Activated effector memory CD4-positive, alpha-beta T cell treated with Interleukin-2 at 50 U/mL for 16 hours (primary cell): ENCODE data around the gene B3GAT1.
"Not testable (repeated sequence)": the region's sequence is repeated elsewhere in the genome, so short reads cannot be mapped to it uniquely, and the experiment has no call there.

Experiments
- DNase-seq: peaks from one replicate; pipeline ENCODE4 v3.0.0-alpha.2; 2020

The B3GAT1 gene

DNA sequence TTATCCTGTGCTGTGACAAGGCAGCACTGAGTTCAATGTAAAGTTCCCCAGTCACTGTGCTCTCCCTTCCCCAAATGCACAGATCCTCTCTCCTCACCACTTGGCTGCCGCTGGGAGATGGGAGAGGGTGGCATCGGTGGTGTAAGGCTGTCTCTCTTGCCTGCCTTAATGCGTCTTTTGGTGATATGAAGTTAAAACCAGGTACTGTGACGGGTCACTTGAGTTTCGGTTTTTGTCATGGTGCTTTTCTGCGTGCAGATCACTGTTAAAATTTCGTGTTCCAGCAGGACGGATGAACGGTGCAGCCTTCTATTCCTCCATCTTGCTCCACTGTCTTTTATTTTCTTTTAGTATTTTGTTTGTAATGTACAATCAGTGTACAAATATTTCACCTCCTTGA, 61.7 kb downstream of the B3GAT1 start:
- DNase-seq = no peak

GRCh38 chr11:134349802-134350355, 62.2 kb downstream of the B3GAT1 start:
- no peak for DNase-seq

- DNase-seq = no peak
Observed at GRCh38 chr11:134349109-134349801, 62.8 kb downstream of the B3GAT1 start.

DNA sequence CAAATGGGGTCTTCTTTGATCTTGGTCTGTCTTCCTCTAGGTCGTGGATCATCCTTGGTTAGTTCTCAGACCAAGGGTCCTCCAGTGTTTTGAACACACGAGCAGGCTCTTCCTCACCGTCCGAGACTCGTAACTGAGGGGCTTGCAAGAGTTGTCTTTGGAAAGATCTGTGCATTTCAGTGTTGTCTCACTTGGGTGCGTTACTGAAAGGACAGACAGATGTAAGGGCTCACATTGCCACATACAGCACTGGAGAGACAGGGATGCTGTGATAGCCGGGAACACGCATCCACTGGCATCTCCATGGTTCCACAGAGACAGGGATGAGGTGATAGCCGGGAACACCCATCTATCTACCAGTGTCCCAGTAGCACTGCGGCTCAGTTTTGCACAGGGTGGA, 64.6 kb downstream of the B3GAT1 start:
- no peak for DNase-seq

DNA sequence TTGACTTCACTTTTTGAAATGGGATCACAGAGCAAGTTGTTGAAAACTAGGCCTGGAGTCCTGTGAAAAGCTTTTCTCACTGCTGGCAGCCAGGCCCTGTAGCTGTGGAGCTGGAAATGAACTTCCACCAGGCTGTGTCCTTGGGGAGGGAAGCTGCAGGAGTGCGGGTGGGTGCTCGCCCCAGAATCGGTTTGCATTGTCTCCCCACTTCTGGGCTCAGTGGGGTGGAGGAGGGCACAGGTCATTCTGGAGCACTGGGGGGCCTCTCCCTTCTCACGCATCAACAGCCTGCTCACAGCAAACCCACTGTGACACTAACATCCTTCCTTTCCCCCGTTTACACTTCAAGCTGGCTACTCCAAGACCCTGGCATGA, 65.1 kb downstream of the B3GAT1 start:
- no peak for DNase-seq

- no peak for DNase-seq
Observed at GRCh38 chr11:134346101-134346975, 65.7 kb downstream of the B3GAT1 start.

DNA sequence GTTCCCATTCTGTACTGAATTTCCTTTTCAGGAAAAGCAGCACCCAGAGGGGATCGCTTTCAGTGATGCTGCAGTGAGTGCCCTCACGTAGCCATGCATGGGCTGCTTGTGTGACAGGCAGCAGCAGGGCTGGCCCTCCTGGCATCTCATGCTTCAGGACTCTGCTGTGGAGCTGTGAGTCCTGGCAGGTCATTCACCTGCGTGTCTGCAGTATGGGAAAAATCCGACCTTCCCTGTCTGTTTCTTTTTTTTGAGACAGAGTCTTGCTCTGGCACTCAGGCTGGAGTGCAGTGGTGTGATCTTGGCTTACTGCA, 66.8 kb downstream of the B3GAT1 start:
- no peak for DNase-seq

- DNase-seq = not testable (repeated sequence)
Observed at GRCh38 chr11:134344497-134345236, 67.4 kb downstream of the B3GAT1 start.

DNA sequence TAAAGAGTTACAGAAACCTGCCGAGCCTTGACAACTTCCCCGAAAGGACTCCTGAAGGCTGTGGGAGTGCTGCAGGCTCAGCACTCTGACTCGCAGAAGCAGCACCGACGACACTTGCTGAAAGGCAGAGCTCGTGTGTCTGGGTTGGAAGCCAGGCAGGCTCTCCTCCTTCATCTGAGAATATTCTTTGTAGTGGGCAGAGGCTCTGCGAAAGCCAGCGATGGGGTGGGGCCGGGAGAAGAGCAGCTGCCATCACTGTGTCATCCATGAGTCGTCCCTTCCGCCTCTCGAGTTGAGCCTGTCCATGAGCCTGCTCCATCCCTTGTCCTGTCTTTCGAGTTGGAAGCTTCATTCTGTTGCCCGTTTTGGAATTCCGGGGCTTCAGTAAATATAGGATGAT, 68.4 kb downstream of the B3GAT1 start:
- no peak for DNase-seq

- no peak for DNase-seq
Observed at GRCh38 chr11:134342572-134343340, 69.3 kb downstream of the B3GAT1 start.

DNA sequence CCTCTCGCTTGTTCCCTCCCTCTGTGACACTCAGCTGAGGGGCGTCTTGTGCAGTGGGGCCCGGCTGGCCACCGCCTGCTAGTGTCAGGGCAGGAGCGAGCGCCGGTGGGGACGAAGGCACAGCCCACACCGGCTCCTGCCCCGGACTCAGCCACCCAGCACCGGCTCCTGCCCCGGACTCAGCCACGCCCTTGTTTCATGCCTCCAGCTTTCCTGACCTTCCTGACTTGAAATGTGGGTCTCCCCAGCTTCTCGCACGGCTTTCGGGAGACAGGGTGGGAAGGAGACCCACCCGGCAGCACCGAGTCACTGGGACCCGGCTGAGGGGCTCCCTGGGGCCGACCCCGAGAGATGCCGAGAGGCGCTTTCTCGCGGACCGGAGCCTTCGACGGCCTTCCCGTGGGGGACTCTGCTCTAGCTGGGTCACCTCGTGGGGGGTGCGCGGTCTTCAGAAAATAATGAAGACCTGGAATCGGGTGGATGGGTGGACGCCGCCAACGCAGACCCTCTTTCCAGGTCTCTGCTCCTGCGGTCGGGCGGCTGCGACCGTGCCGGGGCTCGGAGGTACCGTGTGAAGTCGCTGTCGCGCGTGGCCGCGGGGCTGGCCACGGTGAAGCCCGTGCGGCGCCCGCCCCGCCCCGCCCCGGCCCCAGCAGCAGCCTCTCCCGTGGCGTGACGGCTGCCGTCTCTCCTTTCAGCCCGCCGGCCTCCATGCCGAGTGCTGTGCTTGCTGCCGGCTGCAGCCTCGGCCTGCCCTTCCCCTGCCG, 70.1 kb downstream of the B3GAT1 start:
- DNase-seq = no peak

DNA sequence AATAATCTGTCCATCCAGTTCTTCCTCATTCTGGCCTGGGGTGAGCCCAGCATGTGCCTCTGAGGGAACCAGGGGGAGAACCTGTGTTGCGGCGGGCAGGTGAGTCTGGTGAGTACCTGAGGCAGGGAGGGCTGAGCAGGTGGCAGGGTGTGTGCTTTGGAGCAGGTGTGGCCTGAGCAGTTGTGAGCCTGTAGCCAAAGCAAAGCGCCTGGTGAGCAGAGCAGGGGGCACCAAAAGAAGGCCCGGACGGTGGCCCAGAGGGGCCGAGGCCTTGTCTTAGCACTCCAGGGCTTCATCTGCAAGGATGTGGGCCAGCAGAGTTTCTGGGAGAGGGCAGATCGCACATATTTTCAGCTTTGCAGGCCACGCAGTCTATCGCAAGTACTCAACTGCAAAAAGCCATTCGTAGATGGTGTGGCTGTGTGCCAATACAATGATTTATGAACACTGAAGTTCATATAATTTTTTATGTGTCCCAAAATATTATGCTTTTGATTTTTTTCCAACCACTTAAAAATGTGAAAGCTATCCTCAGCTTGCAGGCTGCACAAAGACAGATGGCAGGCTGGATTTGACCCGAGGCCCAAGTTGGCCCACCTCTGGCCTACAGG, 71.6 kb downstream of the B3GAT1 start:
- no peak for DNase-seq

DNA sequence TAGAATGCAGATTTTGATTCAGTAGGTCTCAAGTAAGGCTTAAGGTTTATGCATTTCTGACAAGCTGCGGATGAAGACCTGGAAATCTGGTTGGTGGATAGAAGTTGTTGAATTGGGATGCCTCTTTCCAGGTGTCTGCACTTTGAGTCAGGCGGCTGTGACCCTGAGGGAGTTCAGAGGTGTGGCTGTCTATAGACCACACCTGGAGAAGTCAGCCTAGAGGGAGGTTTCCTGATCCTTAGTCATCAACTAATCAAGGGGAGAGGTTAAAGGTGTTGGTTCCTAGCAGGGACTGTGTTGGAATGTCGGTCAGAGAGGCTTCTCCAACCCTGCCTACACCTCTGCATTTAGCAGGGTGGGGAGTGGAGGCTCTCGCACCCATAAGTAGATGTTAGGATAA, 72.3 kb downstream of the B3GAT1 start:
- no peak for DNase-seq

GRCh38 chr11:134338654-134339053, 73.4 kb downstream of the B3GAT1 start:
- DNase-seq = no peak

GRCh38 chr11:134338068-134338467, 74.0 kb downstream of the B3GAT1 start:
- DNase-seq = no peak

DNA sequence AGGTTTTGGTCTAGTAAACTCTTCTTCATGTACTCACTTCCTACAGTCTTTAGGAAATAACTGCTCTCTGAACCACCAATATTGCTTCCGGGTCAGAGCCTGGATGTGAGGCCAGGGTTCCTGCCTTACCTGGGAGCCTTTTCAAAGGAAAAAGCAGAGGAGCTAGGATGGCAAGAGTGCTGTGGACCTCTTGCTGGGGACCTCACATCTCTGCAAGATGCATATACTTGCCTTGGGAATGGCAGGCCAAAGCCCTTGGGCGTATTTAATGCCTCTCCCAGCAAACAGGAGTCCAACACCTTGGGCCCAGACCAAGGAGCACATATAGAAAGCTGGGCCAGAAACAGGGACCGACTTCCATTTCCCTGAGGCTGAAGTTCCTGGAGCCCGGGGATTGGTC, 75.0 kb downstream of the B3GAT1 start:
- no peak for DNase-seq

GRCh38 chr11:134334796-134335571, 77.1 kb downstream of the B3GAT1 start:
- DNase-seq = no peak

GRCh38 chr11:134333946-134334345, 78.1 kb downstream of the B3GAT1 start:
- DNase-seq = no peak

DNA sequence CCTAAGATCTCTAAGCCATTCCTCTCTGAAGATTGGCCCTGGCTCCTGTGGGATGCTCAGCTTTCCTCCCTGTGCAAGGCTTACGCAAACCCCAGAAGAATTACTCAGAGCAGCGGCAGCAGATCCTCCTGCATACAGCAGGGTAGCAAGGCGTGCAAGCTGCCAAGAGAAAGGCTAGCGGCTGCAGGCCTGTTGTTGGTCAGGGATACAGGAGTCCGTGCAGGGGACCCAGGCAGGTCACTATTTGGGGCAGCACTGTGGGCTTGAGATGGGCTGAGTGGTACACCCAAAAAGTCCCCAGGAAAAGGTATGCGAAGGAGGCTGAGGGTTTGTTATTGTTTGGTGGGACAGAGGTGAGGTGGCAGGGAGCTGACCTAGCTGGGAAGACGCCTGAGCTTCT, 78.7 kb downstream of the B3GAT1 start:
- DNase-seq = no peak

- no peak for DNase-seq
Observed at GRCh38 chr11:134332782-134333181, 79.3 kb downstream of the B3GAT1 start.

DNA sequence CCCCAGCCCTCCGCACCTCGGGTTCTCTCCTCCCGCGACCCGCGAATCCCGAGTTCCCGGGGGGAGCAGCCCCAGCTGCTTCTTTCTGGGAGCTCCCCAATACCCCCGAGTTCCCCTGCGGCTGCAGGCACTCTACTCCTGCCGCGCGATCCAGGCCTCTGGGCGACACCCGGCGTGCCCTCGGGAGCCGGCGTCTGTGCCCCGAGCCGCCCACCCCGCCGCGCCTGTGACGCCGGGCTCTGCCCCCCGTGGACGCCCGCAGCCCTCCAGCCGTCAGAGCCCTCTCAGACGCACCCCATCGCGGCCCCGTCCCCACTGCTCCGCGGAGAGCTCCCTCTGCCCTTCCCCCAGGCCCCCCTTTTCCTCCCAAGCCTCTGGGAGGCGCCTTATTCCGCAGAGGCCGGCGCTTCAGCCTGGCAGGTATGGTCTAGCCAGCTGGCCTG, 79.8 kb downstream of the B3GAT1 start:
- DNase-seq = no peak
